Activated CD4-positive, alpha-beta T cell treated with anti-CD3 and anti-CD28 coated beads, Interleukin-2, amount 50 U/mL, for 24 hours (primary cell): ENCODE measurements around the gene PCCA.

ENCODE experiments used
- DNase-seq, 2 donors: peaks; one replicate each; pipeline ENCODE4 v3.0.0-alpha.2; 2020; ENCODE audit warnings: low read depth in 1 of 2, low spot score in 1 of 2

Gene PCCA

DNA sequence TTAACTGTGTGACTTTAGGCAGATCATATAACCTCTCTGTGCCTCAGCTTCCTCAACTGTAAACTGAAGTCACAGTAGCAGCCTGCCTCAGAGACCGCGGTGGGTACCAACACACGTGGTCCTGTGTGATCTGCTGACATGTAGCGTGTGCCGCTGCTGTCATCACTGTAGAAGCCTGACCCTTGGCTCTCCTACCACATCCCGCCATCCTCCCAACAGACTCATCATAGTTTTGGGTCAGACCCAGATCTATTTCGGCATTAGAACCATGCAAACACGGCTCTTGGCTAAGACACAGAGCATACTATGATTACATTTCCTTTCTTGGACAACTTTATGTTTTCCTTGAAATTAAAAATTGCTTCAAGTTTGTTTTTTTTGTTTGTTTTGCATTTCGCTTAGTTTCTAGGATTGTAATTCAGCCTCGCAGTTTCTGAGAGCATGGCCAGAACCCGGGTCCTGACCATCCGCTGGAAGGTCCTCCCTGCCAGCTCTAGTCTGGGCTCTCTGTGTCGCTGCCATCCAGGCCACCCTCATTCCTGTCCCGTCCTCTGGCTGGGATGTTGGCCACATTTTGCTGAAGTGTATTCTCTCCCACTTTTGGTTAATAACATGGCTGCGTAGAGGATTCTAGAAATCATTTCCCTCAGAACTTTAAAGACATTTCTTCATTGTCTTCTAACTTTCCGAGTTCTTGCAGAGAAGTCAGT is 446.7 kb downstream of the PCCA start:
- DNase-seq, result no peak

DNA sequence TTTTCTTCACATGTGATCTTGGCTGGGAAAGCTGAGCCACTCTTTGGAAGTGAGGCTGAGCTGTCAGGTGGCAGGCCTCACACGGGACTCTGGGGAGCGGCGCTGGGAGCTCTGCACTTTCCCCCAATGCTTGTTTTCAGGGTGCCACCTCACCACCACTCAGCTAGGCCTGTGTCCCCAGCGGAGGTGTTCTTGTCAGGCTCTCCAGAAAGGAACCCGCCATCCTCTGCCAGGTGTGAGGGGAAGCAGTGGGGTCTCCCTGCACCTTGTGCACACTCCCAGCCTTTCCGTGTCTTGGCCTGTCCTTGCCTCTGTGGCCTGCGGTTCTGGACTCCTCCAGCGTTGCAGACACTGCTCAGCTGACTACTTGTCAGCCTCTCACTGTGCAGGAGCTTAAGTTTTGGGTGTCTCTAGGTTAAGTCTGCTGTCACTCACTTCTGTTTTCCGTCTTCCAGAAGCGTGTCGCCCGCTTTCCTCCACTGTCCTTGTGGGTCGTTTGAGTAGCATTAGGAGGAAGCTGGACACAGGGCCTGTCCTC is 447.8 kb downstream of the PCCA start:
- no peak for DNase-seq

- DNase-seq, result no peak
Measured at GRCh38 chr13:100537486-100537885, 448.6 kb downstream of the PCCA start.

DNA sequence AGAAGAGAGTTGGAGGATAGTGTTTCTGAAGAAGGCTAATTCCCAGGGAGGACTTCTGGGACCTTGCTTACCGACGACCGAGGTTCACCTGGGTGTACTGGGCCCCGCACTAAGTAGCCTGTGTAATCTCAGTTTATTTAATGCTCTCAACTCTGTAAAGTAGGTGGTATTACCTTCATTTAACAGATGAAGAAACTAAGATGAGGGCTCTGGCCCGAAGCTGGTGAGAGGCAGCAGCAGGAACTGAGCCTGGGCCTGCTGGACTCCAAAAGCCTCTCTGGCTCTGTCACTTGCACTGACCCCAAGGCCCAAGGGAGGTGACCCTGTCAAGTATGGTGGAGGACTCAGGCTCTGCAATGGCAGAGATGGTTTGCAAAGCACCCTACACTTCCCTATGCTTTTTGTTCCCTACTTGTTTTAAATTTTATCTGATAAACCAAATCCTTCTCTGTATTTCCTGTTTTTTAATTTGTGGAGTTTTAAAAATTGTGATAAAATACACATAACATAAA is 449.1 kb downstream of the PCCA start:
- DNase-seq, result no peak

DNA sequence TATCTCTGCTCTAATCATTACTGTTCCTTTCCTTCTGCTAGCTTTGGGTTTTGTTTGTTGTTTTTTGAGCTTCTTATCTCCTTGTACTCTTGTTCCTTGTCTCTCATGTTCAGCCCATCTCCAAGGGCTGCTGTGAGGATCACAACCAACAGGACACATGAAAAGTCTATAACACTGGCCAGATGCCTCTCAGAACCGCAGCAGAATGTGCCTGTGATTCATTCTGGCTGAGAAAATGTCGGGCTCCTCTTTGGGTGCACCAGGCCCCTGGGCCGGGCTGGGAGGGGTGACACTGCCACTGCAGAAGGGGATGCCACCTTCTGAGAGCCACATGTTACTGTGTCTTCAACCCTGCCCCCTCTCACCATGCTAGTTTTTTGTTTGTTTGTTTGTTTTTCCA is 451.7 kb downstream of the PCCA start:
- DNase-seq, result no peak

DNA sequence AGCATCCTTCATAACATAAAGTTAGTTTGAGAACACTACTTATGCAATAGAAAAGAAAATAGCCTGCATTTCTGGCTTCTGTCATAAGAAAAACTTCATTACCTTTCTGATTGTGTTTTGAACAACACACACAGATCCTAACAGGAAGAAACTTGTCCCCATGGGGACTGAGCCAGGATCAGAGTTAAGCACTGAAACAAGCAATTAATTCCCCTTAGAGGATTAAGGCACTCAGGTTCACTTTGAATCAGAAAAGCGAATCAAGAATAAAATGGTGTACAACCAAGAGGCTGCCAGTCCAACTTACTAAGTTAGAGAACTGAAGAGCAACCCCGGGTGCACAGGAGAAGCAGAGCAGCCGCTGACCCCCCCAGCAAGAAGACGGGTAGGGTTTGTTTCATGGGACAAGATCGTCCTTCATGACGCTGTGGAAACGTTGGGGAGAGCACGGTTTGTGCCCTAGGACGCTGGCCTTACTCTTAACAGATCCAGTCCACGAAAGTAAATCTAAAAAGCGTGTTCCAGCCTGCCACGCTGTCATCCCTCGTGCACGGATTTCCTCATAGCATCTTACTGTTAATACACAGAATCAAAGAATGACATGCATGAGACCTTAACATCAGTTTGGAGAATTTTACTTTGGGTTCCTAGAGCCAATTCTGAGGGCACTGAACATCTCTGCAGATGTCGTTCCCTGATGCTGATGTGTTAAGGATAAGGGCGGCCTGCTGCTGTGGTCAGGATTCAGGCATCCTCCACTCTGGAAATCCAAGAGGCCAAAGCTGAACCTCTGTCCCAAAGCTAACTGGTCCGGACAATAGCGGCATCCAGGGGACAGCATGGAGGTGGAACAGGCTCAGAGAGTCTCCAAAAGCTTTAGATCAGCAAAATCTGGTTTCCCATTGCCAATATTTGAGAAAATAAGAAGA is 453.3 kb downstream of the PCCA start:
- no peak for DNase-seq

GRCh38 chr13:100542826-100543156 is 453.9 kb downstream of the PCCA start:
- no peak for DNase-seq

DNA sequence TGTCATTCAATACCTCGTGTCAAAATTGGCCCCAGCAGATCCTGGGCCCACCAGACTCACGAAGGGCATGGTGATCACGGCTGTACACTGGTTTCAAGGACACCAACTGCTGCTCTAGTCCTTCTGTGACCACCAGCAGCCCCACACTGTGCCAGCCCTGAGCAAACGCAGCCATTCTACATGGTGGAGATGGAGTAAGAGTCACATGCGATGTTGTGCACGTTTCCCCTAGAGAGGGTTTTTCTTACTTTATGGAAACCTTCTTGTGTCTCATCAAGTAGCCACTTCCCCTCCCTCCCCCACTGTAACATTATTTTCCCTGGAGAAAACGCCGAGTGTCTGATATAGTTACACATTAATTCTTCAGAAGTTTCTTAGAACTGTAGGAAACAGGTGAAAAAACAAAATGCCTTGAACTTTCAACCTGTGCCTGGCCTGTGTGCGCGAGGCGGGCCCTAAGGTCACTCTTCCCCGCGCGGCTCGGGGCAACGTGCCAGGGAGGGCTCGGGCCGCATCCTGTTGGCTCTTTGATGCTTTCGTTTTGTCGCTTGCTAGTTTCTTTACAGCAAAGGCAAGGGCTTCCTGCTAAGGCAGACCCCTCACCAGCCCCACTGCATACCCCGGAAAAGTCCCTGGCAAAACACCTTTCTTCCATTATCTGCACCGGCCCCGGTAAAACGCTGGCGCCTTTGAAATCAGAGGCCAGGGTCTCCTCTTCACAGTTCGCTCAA is 455.1 kb downstream of the PCCA start:
- DNase-seq, result no peak

DNA sequence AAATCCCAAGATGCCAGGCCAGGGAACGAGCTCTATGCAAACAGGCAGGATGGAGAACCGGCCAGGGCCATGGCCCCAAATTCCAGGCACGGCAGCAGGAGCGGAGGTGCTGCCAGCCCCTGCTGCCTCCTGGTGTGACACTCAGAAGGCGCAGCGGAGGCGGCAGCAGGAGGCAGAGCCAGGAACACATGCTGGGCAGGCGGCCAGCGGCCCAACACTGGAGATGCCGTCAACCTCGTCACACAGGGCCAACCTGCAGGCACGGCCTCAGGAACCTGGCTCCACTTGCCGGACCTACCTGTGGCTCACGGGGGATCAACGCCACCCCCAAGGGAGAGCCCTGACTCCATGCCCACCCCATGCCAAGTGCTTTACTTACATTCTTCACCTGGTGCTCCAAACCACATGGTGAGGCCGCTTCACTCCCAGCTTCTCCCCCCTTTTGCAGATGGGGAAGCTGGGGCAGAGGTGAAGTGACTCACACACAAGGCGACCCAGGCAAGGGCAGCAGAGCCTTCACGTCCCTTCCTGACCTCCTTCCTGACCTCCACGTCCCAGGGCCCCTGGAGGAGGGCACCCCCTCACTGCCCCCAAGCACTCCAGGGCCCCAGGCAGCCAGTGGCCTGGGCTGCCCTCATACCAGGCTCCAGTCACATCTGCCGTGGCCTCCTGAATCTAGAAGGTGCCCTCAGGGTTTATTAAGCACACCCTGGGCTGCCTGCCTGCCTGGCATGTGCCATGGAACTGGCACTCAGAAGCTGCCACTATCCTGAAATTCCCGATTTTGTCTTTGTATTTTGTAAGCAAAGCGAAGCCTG is 456.2 kb downstream of the PCCA start:
- no peak for DNase-seq

- DNase-seq, result no peak
Measured at GRCh38 chr13:100545684-100546061, 456.8 kb downstream of the PCCA start.

DNA sequence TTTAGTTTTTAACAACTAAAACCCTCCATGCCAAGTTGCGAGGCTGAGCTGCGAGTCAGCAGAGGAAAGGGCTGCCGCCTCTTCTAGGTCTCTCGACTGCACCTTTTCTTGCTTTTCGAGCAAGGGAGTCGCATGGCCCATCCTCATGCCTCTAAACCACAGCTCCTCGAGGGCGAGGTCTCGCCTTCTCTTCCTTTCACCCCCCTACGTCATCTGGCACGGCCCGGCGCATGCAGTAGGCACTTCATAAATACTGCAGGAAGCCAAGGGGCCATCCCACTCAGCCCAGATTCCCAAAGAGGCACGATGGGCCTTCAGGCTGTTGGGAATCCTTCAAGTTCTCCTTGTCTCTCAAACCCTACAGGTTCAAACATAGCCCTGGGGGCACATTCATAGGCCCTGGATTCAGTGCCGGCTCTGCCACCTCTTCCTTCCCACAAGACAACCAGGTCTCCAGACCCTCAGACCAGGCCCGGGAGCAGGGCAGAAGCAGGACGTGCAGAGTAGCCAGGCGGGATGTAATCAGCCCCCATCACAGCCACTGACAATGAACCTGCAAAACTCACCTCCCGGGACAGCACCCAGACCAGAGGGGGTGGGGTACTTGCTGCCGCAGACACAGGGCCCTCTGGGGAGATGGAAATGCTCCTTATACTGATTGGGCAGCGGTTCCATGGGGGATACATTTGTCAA is 458.0 kb downstream of the PCCA start:
- no peak for DNase-seq

DNA sequence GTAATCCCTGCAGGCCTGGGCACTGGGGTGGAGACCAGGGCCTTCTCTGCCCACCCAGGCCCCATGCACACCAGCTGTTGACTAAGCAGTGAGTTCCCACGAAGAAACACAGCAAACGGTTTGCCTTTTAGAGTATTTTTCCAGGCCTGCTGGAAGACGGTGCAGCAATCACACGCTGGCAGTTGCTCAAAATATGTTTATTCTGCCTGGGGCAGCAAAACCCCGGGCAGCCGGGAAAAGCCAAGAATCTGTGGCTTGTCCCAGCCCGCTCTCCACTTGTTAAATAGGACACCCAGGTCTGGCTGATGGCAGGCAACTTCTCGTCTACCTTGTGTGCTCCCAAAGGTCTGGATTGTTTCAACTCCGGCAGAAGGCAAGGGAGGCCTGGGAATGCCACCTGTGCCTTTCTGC is 458.9 kb downstream of the PCCA start:
- DNase-seq, result no peak

DNA sequence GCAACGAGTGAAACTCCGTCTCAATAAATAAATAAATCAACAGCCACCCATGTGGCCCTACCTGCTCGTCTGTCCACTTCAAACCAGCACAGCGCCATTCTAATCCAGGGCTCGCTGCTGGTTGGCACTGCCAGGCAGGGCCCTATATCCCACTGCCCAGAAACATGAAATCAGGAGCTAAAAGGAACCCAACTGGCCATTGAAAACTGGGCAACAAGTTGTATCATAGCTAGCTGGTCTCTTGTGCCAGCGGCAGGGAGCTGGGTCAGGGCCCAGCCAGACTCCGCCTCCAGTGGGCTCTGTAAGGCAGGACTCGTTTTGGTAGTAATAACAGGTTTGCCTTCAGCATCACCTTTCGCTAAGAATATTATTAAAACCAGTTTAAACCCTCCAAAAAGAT is 460.4 kb downstream of the PCCA start:
- DNase-seq, result no peak

DNA sequence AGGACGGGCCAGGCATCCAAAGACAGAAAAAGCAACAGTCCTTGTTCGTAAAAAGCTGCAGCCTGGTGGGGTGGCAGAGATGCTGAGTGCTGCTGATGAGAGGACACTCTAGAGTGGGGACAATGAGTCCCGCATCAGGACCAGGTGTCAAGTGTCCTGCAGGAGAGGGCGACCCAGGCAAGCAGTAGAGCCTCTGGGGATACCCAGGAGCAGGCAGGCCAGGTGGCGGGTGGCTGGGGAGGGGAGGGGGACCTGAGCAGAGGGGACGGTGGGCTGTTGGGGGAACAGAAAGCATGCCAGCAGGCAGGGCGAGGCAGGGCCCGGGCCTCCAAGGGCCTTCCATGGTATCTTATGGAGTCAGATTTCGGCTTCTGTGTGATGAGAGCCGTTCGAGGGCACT is 463.9 kb downstream of the PCCA start:
- no peak for DNase-seq

GRCh38 chr13:100559886-100560285 is 471.0 kb downstream of the PCCA start:
- DNase-seq, result no peak

GRCh38 chr13:100560498-100561157 is 471.7 kb downstream of the PCCA start:
- DNase-seq, result no peak

DNA sequence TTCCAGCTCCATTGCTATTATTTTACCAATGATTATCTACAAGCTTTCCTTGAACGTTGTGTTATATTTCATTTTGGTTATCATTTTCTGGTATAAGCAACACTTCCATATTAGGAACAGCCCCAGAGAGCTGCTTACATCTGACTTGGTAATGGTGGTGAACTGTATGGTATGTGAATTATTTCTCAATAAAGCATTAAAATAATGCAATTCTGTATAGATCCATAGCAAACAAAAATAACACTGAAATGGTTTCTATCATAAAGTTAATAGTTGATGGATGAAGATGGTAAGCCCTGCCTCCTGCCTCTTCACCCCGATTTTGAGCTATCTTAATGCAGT is 472.2 kb downstream of the PCCA start:
- no peak for DNase-seq

- DNase-seq, result no peak
Measured at GRCh38 chr13:100561599-100562204, 472.8 kb downstream of the PCCA start.

DNA sequence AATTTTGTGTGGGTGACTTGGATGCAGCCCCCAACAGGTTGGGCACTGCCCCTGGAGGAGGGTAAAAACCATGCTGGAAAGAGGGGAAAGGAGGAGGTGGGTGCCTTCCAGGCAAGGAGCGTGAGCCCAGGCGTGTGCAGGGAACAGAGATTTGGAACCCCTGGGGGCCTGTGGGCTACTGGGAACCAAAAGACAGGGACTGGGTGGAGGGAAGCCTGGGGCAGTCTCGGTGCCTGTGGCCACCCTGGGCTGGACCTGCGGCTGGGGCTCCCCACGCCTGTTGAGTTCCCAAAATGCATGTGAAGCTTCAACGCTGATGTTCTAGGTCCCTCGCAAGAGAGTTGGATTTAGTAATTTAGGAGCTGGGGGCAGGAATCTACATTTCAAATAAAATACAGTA is 474.9 kb downstream of the PCCA start:
- DNase-seq, result no peak
